Ovary (tissue), 3 donors: ENCODE results near the gene YIPF3.

Experiments
- EP300 ChIP-seq: sonication (generic); formaldehyde crosslinking; IDR thresholded peaks from one replicate; pipeline ENCODE4 v1.6.1; 2017; ENCODE audit warnings: antibody characterized with exemption
- POLR2A ChIP-seq: fragments of 450-650 bp; IDR thresholded peaks from one replicate; pipeline ENCODE4 v1.6.1; 2017; ENCODE audit warnings: antibody characterized with exemption, mild to moderate bottlenecking, moderate library complexity
- TF ChIP-seq, protein P1 (sequence below), 3 donors: fragments of 450-650 bp in 2 of 3; fragments of 200-600 bp in 1 of 3; IDR thresholded peaks; one replicate each; pipeline versions ENCODE4 v1.5.1 to v1.8.0; 2016 to 2022; ENCODE audit warnings: antibody characterized with exemption in 3 of 3, mild to moderate bottlenecking in 1 of 3
- donor health status: DM: no; HTN: no; CAD: no.

DNA sequence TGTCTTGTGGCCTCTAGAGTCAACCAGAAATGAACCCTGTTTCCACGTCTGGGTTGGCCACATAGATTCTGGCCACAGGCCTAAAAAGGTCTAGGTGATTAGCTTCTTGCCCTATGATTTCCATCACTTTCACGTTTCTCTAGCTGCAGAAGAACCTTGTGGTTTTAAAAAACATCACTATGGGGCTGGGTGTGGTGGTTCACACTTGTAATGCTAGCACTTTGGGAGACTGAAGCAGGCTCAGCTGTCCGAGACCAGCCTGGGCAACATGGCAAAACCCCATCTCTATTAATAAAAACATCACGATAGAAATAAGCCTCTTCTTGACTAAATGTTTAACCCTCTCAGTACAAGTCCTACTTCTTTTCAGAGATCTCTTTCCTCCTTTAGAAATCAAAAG is 27.7 kb upstream of the YIPF3 start:
- TF ChIP-seq, protein P1, sequence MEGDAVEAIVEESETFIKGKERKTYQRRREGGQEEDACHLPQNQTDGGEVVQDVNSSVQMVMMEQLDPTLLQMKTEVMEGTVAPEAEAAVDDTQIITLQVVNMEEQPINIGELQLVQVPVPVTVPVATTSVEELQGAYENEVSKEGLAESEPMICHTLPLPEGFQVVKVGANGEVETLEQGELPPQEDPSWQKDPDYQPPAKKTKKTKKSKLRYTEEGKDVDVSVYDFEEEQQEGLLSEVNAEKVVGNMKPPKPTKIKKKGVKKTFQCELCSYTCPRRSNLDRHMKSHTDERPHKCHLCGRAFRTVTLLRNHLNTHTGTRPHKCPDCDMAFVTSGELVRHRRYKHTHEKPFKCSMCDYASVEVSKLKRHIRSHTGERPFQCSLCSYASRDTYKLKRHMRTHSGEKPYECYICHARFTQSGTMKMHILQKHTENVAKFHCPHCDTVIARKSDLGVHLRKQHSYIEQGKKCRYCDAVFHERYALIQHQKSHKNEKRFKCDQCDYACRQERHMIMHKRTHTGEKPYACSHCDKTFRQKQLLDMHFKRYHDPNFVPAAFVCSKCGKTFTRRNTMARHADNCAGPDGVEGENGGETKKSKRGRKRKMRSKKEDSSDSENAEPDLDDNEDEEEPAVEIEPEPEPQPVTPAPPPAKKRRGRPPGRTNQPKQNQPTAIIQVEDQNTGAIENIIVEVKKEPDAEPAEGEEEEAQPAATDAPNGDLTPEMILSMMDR (IDR thresholded peaks at IDR 0.05) = no peak
- TF ChIP-seq POLR2A = no peak
- no peak for TF ChIP-seq EP300
